A549 treated with RU486 at 1 μM for 4 hours (cell line): ENCODE results near the gene SMC2. TPM values are rescaled to one million over a fixed set of nuclear protein-coding genes. Genes with fewer than 3 reads are reported as not detected.

Source experiments
- total RNA-seq: library from RNA; stranded (reverse); fragments of 200-300 nt; extraction: Qiagen RNA extraction; gene quantifications from 5 replicates; pipeline ENCODE4 v1.2.3, GENCODE V29; 2022; ENCODE audit warnings: low read depth

Gene SMC2
- 14.5 to 28.6 TPM (median 24.2 TPM) in 5 replicates for total RNA-seq

DNA sequence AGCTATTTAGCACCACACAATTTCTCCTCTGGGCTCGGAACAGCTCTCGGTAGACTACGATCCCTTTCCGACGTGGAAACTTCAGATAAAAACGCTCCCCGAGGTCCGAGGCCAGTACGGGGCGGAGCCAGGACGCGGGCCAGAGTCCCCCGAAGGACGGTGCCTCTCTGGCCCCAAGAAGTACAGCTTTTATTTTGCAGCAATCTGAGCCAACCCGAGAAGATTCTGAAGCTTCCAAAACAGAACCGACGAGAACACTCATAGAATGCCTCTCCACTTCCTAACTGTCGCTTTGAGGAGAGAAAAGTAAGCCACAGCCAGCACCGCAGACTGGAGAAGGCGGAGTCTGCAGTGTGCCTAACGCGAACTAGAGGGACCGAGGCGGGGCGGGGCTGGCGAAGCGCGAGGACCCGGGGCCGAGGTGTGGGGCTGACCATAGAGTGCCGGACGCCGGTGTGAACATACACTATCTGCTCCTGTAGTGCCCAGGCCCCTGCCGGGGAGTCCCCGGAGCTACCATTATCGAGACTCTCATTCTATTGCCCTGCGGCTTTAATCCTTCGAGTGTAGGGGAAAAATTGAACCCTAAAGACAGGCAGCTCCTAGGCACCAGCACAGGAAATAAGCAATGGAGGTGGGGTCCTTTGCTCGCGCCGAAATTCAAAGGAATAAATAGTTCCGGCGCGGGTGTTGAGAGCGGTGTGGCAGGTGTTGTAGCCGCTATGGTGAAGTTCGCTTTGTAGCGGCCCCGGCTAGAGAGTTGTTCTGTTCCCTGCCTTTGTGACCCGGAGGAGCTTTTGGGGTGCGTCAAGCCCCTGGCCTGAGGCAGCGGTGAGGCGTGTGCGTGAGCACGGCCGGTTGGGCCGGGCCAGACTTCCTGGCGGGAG, at the start of gene SMC2:
TSS of gene SMC2 (plus strand) at position 663 of the 887 bp plus-strand sequence. CDS start 1,076 bp downstream, outside the sequence.

